Spleen (tissue), 11 donors: ENCODE measurements around the gene PTPRG. TPM values are rescaled to one million over a fixed set of nuclear protein-coding genes. Genes with fewer than 3 reads are reported as not detected.

Source experiments
- DNase-seq: peaks from one replicate; pipeline ENCODE4 v3.0.0-alpha.2; 2020
- H3K27ac ChIP-seq, 8 donors: fragments of 200-600 bp; sonication (generic) in 7 of 8; 1 replicate in 4 of 8; 2 replicates in 4 of 8; pipeline versions ENCODE4 v1.5.0 to v1.8.0; 2016 to 2021; ENCODE audit warnings: inconsistent platforms in 4 of 8, mild to moderate bottlenecking in 4 of 8, moderate library complexity in 1 of 8
- H3K27me3 ChIP-seq, 7 donors: fragments of 200-600 bp; sonication (generic) in 6 of 7; replicated peaks in 1 of 7; 1 replicate in 4 of 7; 2 replicates in 3 of 7; pipeline versions ENCODE4 v1.5.0 to v1.8.0; 2016 to 2021; ENCODE audit warnings: inconsistent platforms in 3 of 7, mild to moderate bottlenecking in 1 of 7
- H3K36me3 ChIP-seq, 6 donors: fragments of 200-600 bp; sonication (generic) in 5 of 6; 1 replicate in 4 of 6; 2 replicates in 2 of 6; pipeline versions ENCODE4 v1.5.0 to v1.8.0; 2016 to 2021; ENCODE audit warnings: inconsistent platforms in 2 of 6
- H3K4me1 ChIP-seq, 6 donors: fragments of 200-600 bp; sonication (generic) in 5 of 6; 1 replicate in 3 of 6; 2 replicates in 3 of 6; pipeline versions ENCODE4 v1.5.0 to v1.8.0; 2016 to 2021; ENCODE audit warnings: inconsistent platforms in 3 of 6
- H3K4me3 ChIP-seq, 8 donors: fragments of 200-600 bp; sonication (generic) in 7 of 8; 1 replicate in 4 of 8; 2 replicates in 4 of 8; pipeline versions ENCODE4 v1.5.0 to v1.8.0; 2016 to 2021; ENCODE audit warnings: inconsistent platforms in 4 of 8, mild to moderate bottlenecking in 4 of 8, moderate library complexity in 2 of 8
- H3K9me3 ChIP-seq, 8 donors: fragments of 200-600 bp; sonication (generic) in 7 of 8; 1 replicate in 4 of 8; 2 replicates in 4 of 8; pipeline versions ENCODE4 v1.5.0 to v1.8.0; 2016 to 2021; ENCODE audit warnings: inconsistent platforms in 4 of 8
- CTCF ChIP-seq, 11 experiments: fragments of 200-600 bp in 7 of 11; fragments of 450-650 bp in 4 of 11; sonication (generic) in 4 of 11; IDR thresholded peaks in 8 of 11; conservative IDR thresholded peaks in 3 of 11; 1 replicate in 7 of 11; 2 replicates in 4 of 11; pipeline versions ENCODE4 v1.4.0 to v1.8.0; 2016 to 2021; ENCODE audit warnings: antibody characterized with exemption in 11 of 11, inconsistent platforms in 4 of 11, mild to moderate bottlenecking in 1 of 11
- POLR2A ChIP-seq, 3 donors: fragments of 450-650 bp; IDR thresholded peaks; one replicate each; pipeline ENCODE4 v1.5.1; 2017; ENCODE audit warnings: antibody characterized with exemption in 3 of 3, mild to moderate bottlenecking in 1 of 3
- POLR2AphosphoS5 ChIP-seq, 3 donors: sonication (generic); formaldehyde crosslinking; IDR thresholded peaks; one replicate each; pipeline ENCODE4 v1.5.1; 2017; ENCODE audit warnings: antibody characterized with exemption in 3 of 3
- WGBS, 5 donors: extraction: QIAGEN DNeasy Blood & Tissue Kit in 3 of 5; methylation state at CpG; one replicate each; pipeline versions ENCODE4 v1.1.5 to v1.1.7; 2013 to 2018; 5-methylcytosine and 5-hydroxymethylcytosine counted together
- intact Hi-C: fragments of 100-400 bp; cut with DNase I; formaldehyde crosslinking; loops from one replicate; pipeline ENCODE4 v1.15.0; 2023; ENCODE audit warnings: low total_unique reads
- polyA plus RNA-seq, 3 donors: library from polyadenylated mRNA; stranded (reverse); fragments of 200-250 nt; gene quantifications; one replicate each; pipeline ENCODE4 v1.2.1, GENCODE V29; 2013
- total RNA-seq, 7 donors: library from RNA; depleted of rRNA in 3 of 7; stranded (reverse); fragments of >200 nt in 3 of 7; fragmentation: NEBNext Ultra II Directional in 4 of 7; extraction: Animal tissue kit (Norgen Biotek cat#: 25700) in 4 of 7; gene quantifications; one replicate each; pipeline versions ENCODE4 v1.1.0 to v1.2.1, GENCODE V29; 2016 to 2021
- donor health status: healthy with polysubstance abuse.
- donor health status: DM: no; HTN: no; CAD: no; lungs with moderate emphysema.
- donor health status: DM: no; HTN: no; CAD: no.
- donor health status: Bipolar disorder and iron deficiency.
- donor health status: healthy.
- donor health status: DM: no; HTN: no; CAD: no.
- donor health status: DM: yes; HTN: yes; CAD: no.

Gene PTPRG
- total and polyA plus RNA-seq, 10 donors, result 0.89 to 77.0 (median 34.5) TPM

DNA sequence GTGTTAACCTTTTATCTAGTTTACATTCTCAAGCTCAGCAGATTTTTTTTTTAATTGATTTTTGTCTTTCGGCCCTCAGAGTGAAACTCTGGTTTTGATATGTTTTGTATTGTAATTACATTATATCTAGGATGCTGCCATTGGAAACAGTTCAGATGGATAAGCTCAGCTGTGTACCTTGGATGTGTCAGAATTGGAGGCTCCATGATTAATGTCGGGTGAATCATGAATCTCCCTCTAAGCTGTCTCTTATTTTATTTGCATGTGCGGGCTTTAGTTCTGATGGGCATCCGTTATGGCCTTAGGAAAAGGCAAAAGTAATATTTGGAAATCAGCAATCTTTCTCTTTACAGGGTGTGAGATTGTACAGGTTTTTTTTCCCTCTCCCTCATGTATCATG, 4.2 kb downstream of the PTPRG start:
- intact Hi-C loops, result no loop called here
- Histone ChIP-seq H3K36me3 (no peaks in the 10 kb centered on the region), H3K4me1 (peaks cover 0 to 48% (median 27%) of the 10 kb centered on the region in 6 donors), H3K9me3 (no peaks in the 10 kb centered on the region), H3K27ac (no peak overlapping the region), H3K4me3 (no peak overlapping the region), H3K27me3 (peaks cover 0 to 56% (median 37%) of the 10 kb centered on the region in 7 donors)
- no peak for TF ChIP-seq POLR2A (IDR thresholded peaks at IDR 0.05)
- no peak for DNase-seq
- 88 to 96% (median 92%) methylated on average over 4 of the region's 4 CpGs for WGBS, 5 donors

DNA sequence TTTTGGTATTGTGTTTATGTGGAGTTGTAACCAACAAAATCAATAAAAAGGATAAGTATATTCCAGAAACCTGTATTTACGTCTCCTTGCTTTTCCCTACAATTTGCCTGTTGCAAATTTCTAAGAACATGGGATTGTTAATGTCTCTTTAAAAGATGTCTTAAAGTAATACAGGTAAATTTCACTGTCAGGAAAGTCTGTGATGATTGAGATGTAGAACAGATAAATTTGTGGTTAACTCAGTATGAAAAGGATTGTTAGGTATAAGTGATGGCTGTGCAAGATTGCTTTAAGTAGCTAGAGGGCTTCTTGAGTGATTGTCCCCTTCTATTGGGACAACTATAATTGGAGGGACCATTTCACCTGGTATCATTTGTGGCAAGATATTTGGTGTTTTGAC, 6.8 kb downstream of the PTPRG start:
- DNase-seq, result no peak
- no peak overlapping the region for H3K27ac ChIP-seq
- WGBS, 5 donors, result 84 to 98% (median 91%) methylated on average over 1 of the region's 1 CpG
- no peaks in the 10 kb centered on the region for H3K9me3 ChIP-seq
- H3K4me3 ChIP-seq, result no peak overlapping the region
- H3K4me1 ChIP-seq, result peaks cover 0 to 22% (median 10%) of the 10 kb centered on the region in 6 donors
- peaks cover 0 to 30% (median 13%) of the 10 kb centered on the region in 7 donors for H3K27me3 ChIP-seq
- no peaks in the 10 kb centered on the region for H3K36me3 ChIP-seq
- intact Hi-C loops, result no loop called here
- no peak for TF ChIP-seq POLR2AphosphoS5 (IDR thresholded peaks at IDR 0.05)
- TF ChIP-seq POLR2A (IDR thresholded peaks at IDR 0.05), result no peak
- no peak for TF ChIP-seq CTCF (IDR thresholded peaks at IDR 0.05 in 8 of 11, conservative IDR thresholded peaks at IDR 0.05 in 3 of 11)

DNA sequence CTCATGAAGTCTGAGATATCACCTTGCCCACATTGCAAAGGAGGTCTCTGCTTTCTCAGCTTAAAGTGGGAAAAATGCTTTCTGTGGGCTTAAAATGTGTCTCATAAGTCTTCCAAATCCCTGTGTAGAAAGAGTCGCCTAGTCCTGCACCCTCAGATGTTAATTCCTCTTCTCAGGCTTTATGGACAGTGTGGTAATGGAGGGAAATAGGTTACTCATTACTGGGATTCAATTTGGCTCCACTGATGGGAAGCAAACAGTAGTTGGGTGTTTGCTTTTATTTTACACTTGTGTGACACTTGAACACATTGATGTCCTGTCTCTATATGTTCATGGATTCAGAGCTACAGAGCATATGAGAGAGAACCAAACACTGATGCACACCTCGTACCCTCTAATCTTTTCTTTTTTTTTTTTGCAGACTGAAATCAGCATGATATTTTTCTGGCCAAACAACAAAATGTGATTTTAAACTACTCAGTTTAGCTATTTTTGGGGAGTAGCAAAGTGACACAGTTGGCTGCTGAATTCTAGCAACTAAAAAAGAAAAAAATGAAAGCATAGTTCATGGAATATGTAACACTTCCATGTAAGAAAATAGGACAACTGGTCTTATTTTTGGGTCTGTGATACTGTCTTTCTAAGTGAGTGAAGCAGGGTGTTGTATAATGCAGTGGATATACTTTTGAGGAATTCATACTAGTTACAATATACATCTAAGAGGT, 8.6 kb downstream of the PTPRG start:
- no peak for DNase-seq
- no peaks in the 10 kb centered on the region for H3K9me3 ChIP-seq
- 72 to 92% (median 83%) methylated on average over 2 of the region's 2 CpGs for WGBS, 5 donors
- H3K27me3 ChIP-seq, result peaks cover 0 to 11% (median 0%) of the 10 kb centered on the region in 7 donors
- no peaks in the 10 kb centered on the region for H3K36me3 ChIP-seq
- intact Hi-C loops, result no loop called here
- no peak for TF ChIP-seq CTCF (IDR thresholded peaks at IDR 0.05 in 8 of 11, conservative IDR thresholded peaks at IDR 0.05 in 3 of 11)
- no peak for TF ChIP-seq POLR2A (IDR thresholded peaks at IDR 0.05)
- no peak for TF ChIP-seq POLR2AphosphoS5 (IDR thresholded peaks at IDR 0.05)
- no peak overlapping the region for H3K4me3 ChIP-seq
- peaks cover 0 to 3% (median under 1%) of the 10 kb centered on the region in 6 donors for H3K4me1 ChIP-seq
- H3K27ac ChIP-seq, result no peak overlapping the region

DNA sequence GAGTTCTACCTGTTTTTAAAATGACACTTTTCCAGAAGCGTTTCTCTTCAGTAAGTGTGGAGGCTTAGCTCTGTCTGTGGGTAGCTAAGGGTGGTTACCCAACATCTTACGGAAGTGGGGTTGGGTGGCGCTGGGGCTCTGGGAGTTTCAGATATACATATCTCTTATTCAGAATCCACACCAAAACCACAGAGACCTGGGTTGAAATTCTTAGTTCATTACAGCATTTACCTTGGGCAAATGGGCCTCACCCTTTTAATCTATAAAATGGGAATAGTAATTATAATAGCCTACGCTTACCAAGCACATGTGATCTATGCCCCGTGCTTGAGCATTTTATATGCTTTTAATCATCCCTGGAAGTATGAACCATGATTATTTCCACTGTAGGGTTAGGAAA, 9.4 kb downstream of the PTPRG start:
- WGBS, 5 donors, result 87 to 93% (median 89%) methylated on average over 5 of the region's 5 CpGs
- Histone ChIP-seq H3K4me3 (no peak overlapping the region), H3K27ac (no peak overlapping the region), H3K36me3 (no peaks in the 10 kb centered on the region), H3K9me3 (no peaks in the 10 kb centered on the region), H3K4me1 (no peaks in the 10 kb centered on the region), H3K27me3 (peaks cover 0 to 4% (median 0%) of the 10 kb centered on the region in 7 donors)
- DNase-seq, result no peak
- no peak for TF ChIP-seq POLR2A (IDR thresholded peaks at IDR 0.05)
- TF ChIP-seq CTCF (IDR thresholded peaks at IDR 0.05 in 8 of 11, conservative IDR thresholded peaks at IDR 0.05 in 3 of 11), result no peak
- no peak for TF ChIP-seq POLR2AphosphoS5 (IDR thresholded peaks at IDR 0.05)
- intact Hi-C loops, result no loop called here
